Measurements from ENCODE around the gene KCNAB1.

DNA sequence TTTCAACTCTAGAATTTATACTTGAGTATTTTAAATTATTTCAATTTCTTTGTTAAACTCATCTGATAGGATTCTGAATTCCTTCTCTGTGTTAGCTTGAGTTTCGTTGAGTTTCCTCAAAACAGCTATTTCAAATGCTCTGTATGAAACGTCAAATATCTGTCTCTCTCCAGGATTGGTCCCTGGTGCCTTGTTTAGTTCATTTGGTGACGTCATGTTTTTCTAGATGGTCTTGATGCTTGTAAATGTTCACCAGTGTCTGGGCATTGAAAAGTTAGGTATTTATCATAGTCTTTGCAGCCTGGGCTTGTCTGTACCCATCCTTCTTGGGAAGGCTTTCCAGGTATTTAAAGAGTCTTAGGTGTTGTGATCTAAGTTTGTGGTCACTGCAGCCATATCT lies 151.1 kb downstream of the KCNAB1 start:
- TF ChIP-seq, protein P1, sequence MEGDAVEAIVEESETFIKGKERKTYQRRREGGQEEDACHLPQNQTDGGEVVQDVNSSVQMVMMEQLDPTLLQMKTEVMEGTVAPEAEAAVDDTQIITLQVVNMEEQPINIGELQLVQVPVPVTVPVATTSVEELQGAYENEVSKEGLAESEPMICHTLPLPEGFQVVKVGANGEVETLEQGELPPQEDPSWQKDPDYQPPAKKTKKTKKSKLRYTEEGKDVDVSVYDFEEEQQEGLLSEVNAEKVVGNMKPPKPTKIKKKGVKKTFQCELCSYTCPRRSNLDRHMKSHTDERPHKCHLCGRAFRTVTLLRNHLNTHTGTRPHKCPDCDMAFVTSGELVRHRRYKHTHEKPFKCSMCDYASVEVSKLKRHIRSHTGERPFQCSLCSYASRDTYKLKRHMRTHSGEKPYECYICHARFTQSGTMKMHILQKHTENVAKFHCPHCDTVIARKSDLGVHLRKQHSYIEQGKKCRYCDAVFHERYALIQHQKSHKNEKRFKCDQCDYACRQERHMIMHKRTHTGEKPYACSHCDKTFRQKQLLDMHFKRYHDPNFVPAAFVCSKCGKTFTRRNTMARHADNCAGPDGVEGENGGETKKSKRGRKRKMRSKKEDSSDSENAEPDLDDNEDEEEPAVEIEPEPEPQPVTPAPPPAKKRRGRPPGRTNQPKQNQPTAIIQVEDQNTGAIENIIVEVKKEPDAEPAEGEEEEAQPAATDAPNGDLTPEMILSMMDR (conservative IDR thresholded peaks at IDR 0.05; ENCODE audit: low read length), result no peak
- TF ChIP-seq EZH2phosphoT487 (IDR thresholded peaks at IDR 0.05; ENCODE audit: borderline replicate concordance, low read depth, low read length), result no peak

All from OCI-LY7 (cell line).